HUDEP-2 (cell line): ENCODE results near the gene ADCK2.
A peak's percentile ranks its signal among the peaks of the same experiment; 100 is the strongest.
"Not testable (repeated sequence)": the region's sequence is repeated elsewhere in the genome, so short reads cannot be mapped to it uniquely, and the experiment has no call there.

Experiments used
- DNase-seq, 76 experiments: peaks; one replicate each; lab custom pipeline; 2025; ENCODE audit not compliant: unreplicated experiment in 76 of 76; lab: John Stamatoyannopoulos, UW

ADCK2 gene

GRCh38 chr7:140645166-140645900 lies 27.4 kb upstream of the ADCK2 start:
- peak in 20 of 76 experiments; percentile 2 to 27 (median 16) for DNase-seq

DNA sequence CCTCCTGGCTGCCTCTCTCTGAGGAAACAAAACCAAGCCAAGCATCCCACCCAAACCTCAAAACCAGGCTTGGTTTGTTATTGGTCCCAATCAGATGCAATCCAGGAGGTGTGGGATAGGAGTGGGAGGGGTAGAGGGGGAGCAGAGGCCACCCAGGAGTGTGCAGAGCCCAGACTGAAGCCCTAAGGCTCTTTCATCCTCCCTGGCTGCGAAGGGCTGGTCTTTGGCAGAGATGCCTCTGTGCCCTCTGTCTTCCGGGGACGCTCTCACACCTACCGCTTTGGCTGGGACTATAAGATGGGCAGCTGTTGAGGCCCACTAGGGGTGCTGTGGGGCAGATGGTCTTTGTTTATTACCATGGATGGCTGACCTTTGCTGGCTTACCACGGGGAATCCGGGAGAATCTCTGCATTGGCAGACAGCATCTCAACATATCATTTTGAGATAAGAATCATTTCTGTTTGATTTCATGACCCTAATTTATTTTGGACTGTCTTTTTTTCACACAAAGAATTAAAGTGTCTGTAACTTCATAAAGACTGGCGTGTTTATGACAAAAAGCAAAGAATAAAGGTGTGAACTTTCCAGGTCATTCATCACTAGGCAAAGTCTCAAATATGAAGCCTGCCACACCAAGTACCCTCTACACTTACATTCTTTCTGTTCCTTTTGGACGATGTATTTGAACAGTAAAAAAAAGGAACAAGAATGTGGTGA lies 25.7 kb upstream of the ADCK2 start:
- peak in 22 of 76 experiments; percentile 7 to 42 (median 18) for DNase-seq

DNA sequence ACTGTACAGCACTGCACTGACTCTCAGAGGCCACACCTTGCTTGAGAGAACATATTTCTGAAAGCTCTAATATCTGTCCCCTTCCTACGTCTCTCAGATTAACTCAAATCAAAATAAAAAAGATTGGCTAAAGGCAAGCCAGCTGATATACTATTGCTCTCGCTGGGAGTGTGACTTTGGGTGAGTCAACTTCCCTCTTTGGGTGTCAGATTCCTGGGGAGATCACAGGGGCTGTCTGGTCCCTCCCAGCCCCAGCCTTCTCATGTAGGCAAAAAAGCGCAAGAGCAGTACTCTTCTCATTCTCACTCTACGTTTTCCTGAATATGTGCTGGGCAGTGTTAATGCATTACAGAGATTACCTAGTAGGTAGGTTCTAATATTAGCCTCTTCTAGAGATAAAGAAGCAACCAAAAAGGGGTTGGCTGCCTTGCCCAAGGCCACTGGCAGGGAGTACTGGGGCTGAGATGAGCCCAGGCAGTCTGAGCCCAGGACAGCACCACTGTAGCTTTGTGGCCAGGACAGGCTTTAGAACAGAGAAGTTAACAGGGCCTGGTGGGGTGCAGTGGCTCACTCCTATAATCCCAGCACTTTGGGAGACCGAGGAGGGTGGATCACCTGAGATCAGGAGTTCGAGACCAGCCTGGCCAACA lies 23.1 kb upstream of the ADCK2 start:
- DNase-seq = no peak

- no peak for DNase-seq
These were observed 22.4 kb upstream of the ADCK2 start for GRCh38 chr7:140650367-140650766.

DNA sequence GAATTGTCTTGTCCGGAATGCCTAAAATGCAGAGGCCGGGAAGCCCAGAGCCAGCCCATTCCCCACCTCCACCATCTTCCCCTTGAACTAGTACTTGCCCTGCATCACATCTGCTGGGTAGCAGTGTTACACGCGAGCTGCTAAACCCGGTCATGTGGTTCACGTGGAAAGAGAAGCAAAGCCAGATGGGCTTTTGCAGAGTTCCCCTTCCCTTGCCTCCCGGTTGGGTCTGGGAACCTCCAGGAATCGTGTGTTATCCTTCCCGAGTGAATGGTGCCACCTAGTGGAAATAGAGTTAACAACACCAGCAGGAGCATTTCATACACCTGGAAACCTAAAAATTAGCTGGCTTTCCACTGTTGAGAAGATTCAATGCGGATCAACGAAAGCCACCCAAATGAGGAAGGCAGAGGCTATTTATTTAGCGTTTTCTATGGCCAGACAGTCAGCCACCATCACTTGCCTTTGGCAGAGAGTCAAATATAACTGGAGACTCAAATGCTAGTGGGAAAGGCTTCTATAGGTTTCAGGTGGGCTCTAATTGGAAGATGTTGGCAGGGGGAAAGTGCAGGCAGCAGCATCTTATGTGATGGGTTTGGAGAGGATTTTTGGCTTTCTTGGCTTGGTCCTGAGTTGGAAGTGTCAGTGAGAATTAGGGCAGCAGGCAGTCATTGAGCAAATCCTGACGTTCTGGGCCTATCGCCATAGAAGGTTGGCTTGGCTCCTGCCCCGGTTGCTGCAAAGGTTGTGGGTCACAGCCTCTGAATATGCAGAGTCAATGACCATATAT lies 19.2 kb upstream of the ADCK2 start:
- DNase-seq = peak in 24 of 76 experiments; percentile 5 to 50 (median 23)

GRCh38 chr7:140654109-140654387 lies 18.7 kb upstream of the ADCK2 start:
- DNase-seq = no peak

DNA sequence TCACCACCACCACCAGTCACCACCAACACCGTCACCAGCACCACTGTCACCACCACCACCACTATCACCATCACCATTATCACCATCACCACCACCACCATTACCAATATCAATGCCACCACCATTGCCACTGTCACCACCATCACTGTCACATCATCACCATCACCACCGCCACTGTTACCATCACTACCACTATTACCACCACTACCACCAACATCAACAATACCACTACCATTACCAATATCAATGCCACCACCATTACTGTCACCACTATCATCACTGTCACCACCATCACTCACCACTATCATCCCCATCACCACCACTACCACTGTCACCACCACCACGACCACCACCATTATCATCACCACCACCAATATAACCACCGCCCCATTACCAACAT lies 18.1 kb upstream of the ADCK2 start:
- no peak for DNase-seq

DNA sequence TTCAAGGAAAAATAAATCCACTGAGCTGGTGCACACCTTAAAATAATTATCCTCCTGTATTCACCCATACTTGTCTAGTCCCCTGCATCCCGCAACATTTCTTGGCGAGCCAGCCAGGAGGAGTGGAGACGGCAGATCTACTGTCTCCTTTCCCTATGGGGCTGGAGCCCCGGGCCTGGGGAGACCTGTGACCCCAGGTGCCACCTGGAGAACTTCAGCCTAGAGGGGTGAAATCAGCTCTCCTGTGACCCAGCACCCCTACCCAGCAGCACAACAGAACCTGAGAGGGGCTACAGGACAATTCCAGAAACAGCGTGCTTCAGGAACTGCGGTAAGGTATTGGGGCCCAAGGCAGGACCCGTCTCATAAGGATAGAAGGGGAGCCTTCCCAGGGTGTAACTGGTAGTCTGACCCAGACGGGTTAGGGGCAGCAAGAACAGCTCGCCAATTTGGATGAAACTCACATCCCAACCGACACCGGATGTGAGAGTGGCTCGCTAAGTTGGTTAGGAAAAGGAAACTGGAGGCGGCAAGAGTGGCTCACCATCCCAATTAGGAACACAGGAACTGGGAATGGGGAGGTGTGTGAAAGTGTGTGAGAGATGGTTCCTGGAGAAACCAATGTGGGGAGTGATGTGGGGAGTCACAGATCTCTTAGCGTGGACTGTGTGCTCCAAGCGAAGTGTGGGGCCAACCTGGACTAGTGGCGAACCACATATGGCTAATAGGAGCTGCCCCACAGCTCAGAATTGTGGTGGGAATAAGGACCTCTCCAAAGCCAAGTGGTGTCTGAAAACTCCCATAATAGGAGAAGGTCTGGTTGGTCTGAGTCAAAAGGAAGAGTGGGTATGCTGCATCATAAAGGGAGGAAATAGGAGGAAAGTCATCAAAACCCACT lies 17.0 kb upstream of the ADCK2 start:
- no peak for DNase-seq

GRCh38 chr7:140656548-140657515 lies 15.9 kb upstream of the ADCK2 start:
- DNase-seq = peak in 3 of 76 experiments; percentile 16 to 32 (median 23)

DNA sequence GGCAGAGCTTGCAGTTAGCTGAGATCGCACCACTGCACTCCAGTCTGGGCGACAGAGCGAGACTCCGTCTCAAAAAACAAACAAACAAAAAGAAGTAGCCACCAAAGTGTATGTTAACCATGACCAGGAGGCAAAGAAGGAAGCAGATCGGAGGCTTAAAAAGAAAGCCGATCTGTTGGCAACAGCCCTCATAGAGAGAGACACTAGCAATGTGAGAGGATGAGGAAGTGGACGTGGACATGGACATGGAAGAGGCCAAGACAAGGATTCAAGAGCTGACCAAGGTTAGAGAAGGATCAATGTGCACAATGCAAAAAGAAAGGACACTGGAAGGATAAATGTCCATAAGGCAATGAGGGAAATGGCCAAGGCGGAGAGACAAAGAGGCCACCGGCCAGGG lies 14.9 kb upstream of the ADCK2 start:
- DNase-seq = peak in 1 of 76 experiments; percentile 32

DNA sequence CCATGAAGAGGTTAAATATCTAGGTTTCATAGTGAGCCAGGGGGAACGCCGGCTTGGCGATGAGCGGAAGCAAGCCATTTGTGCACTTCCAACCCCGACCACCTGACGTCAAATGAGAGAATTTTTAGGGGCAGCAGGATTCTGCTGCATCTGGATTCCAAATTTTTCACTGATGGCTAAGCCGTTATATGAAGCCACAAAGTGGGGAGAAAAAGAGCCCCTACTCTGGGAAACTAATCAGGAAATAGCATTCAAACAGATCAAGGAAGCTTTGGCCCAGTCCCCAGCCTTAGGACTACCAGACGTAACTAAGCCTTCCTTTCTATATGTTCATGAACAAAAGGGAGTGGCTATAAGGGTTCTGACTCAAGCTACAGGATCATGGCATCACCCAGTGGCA lies 12.9 kb upstream of the ADCK2 start:
- no peak for DNase-seq

GRCh38 chr7:140661124-140661523 lies 11.6 kb upstream of the ADCK2 start:
- no peak for DNase-seq

DNA sequence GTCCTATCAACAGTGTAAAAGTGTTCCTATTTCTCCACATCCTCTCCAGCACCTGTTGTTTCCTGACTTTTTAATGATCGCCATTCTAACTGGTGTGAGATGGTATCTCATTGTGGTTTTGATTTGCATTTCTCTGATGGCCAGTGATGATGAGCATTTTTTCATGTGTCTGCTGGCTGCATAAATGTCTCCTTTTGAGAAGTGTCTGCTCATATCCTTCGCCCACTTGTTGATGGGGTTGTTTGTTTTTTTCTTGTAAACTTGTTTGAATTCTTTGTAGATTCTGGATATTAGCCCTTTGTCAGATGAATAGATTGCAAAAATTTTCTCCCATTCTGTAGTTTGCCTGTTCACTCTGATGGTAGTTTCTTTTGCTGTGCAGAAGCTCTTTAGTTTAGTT lies 9.8 kb upstream of the ADCK2 start:
- DNase-seq = not testable (repeated sequence)

GRCh38 chr7:140667476-140667875 lies 5.3 kb upstream of the ADCK2 start:
- no peak for DNase-seq

GRCh38 chr7:140668641-140669040 lies 4.1 kb upstream of the ADCK2 start:
- DNase-seq = no peak

DNA sequence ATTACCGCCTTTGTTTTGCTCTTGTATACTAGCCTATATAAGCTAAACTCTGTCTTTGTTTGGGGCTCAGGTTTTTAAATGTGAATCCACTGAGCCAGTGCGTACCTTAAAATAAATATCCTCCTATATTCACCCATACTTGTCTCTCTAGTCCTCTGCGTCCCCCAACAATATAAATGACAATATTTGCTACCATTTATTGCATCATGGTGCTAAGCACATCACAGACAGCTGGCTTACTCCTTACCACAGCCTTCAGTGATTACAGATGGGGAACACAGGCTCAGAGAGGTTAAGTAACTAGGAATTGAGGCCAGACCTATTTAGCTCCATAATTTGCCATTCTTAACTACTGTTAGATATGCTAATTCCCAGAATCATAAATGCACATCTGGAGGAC lies 3.4 kb upstream of the ADCK2 start:
- no peak for DNase-seq

GRCh38 chr7:140669862-140670261 lies 2.9 kb upstream of the ADCK2 start:
- DNase-seq = not testable (repeated sequence)

- DNase-seq = no peak
These were observed 2.3 kb upstream of the ADCK2 start for GRCh38 chr7:140670343-140670935.

DNA sequence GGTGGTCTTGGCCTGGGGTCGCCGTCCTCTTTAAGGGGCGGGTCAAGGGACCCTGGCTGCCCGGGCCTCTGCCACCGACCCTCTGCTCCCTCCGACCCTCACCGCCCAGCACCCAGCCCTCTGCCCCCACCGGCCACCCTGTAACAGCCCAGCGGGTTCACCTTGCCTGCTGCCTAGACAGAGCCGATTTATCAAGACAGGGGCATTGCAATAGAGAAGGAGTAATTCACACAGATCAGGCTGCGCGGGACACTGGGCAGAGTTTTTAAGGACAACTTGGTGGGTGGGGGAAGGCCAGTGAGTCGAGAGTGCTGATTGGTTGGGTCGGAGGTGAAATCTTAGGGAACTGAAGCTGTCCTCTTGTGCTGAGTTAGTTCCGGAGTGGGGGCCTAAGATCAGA lies 779 bp upstream of the ADCK2 start:
- no peak for DNase-seq
